Activated CD4-positive, CD25-positive, alpha-beta regulatory T cell treated with anti-CD3 and anti-CD28 coated beads, Interleukin-2, amount 50 U/mL, for 16 hours (primary cell): Measurements from ENCODE around the gene URGCP.
"Not testable (repeated sequence)": the region's sequence is repeated elsewhere in the genome, so short reads cannot be mapped to it uniquely, and the experiment has no call there.

Source experiments
- DNase-seq: peaks from one replicate; pipeline ENCODE4 v3.0.0-alpha.2; 2020; ENCODE audit warnings: low read depth, low spot score

The URGCP gene

DNA sequence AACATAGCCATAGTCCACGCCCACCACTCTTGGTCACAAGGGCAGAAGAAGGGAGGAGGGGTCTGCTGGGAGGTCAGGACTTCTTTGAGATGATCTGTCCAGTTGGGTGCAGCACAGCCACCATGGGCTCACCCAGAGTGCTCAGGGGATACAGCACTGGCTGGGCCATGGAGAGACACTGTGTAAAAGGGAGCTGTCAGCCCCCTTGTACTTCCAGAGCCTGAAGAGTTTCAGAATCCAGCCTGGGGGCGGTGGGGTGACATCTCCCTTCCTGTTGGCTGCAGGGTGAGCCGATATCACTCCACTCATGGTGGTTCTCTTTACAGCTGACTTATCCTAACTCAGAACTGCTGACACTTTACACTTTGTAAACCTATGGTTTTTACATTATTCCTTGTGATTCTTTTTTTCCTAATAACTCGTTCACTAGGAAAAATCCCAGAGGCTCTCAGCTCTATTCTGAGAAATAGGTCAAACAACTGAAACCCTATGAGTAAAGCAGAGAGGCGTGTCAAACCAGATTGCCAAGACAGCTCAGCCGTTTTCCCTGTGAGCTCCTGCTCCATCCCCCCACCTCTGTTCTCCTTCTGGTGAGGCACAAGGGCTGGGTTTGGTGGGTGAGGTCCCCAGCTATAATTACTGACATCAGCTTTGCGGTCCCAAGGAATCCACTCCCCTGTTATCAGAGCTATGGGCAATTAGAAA is 33.8 kb downstream of the URGCP start:
- DNase-seq = no peak

DNA sequence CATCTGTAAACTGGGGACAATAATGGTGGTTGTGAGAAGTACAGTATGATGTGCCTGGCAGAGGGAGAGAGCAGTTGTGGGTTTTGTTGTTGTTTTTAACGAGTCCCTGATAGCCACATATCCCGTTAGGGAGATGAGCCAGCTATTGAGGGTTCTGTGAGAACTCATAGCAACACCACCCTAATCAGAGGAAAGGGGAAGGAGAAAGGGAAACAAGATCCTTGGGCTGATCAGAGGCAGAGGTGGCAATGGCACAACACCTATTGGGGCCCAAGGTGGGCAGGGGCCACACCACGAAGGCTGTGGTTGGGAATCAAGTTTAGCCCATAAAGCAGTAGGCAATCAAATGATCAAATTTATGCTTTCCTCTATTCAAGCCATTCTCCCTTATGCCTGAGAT is 35.3 kb downstream of the URGCP start:
- no peak for DNase-seq

DNA sequence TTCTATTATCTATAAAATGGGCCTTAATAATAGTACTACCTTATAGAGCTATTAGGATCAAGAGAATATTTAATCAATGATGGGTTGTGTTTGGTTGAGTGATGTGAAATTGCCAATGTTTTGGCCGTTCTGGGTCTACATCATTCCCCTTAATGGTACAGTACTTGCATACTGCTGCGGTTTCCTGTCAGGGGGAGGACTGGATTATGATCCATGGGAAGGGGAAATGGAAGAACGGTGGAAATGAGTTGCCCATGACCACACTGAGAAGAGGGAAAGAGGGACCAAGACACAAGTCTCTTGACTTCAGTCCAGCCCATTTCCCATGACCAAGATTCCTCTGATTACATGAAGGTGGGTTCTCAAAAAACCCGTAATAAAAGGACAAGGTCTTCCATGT is 36.1 kb downstream of the URGCP start:
- DNase-seq = no peak

DNA sequence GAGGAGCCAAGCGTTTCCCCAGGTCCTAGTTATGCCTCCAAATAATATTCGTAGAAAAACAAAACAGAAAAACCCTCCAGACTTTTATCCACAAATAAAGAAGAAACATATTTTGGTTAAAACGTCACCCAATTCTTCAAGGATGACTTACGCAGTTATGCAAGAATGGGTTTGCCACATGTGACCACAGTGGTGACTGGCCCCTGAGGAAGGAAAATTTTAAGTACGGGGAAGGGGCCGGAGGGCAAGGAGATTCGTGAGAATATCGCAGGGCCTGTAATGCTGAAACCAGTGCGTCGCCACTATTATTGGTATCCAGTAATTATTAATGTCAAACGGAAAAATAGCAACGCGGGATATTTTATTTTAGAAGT is 36.5 kb downstream of the URGCP start:
- DNase-seq = no peak

DNA sequence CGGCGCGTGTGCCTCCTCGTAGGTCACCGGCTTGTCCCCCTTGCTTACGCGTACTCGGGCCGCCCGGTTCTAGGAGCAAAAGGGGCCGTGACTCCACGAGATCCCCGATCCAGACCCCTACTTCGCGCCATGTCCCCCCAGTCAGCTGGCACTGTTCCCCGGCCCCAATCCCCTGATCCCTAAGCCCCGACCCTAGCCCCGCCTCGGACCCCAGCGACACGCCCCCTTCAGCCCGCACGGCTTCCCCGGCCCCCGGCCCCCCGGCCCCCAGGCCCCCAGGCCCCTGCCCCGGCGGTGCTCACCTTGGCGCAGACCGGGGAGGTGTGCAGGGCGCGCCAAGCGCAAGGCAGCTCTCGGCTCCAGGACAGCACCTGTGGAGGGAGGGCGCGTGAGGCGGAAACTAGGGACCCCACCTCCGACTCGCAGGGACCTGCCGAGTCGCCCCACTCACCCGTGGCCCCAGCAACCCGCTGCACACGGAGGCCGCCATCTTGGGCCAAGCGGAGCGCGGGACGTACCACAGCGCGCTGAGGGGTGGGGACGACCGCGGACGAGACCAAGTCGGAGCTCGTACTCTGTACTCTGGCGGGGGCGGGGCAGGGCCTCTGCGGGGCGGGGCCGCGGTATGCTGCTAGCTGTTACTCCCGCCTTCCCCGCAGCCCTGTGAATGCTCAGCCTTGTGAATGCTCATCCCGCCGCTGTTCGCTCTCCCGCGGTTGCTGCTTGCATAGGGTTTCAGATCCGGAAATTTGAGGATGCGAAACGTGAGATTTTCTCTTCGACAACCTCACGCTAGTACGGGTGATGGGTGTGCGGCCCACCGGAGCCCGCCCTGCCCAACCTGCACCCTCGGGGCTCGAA is 37.2 kb downstream of the URGCP start, which contains the start of gene MRPS24:
Gene MRPS24 (minus strand): TSS at position 512 of the 861 bp plus-strand sequence. CDS start 22 bp downstream, at position 490.
- peak; percentile 87 for DNase-seq

DNA sequence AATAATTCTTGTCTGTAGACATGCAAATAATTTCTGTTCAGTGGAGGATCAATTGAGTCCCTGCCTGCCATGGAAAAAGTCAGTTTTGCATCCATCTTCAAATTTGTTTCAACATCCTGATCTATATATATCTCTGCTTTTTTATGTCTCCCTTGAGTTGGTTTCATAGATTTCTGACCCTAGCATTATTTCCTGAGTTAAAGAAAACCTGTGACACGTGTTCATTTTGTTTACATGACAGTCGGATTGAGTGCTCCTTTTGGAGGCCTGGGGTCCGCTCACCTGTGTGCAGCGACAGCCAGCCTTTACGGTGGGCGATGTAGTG is 37.8 kb downstream of the URGCP start:
- no peak for DNase-seq

DNA sequence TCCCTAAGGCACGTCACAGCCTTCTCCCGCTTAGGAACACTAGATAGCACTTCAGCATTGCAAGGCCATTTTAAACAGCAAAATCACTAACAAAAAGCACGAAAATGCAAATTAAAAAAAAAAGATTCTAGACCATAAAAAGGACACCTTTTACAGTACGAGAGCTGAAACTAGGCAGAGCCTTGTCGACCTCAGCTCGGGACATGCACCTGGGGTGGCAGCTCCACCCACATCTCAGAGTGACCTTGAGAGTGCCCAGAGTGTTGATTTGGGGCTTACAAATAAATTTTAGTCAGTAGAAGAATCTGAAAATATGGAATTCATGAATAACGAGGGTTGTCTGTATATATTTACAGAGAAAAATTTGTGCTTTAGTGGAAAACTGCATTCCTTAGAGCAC is 38.2 kb downstream of the URGCP start:
- no peak for DNase-seq

DNA sequence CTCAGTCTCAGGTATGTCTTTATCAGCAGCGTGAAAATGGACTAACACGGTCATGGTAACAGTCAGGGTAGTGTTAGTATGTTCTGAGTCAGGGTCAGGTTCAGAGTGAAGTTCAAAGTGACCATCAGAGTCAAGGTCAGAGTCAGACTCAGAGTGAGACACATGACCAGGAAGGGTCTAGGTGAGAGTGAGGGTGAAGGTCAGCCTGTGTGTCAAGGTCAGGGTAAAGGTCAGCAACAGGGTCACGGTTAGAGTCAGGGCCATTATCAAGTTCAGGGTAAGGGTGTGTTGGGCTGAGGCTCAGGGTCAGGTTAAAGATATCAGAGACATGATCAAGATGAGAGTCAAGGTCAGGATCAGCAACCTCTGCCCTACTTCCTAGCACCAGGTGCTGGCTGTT is 41.1 kb downstream of the URGCP start:
- no peak for DNase-seq

DNA sequence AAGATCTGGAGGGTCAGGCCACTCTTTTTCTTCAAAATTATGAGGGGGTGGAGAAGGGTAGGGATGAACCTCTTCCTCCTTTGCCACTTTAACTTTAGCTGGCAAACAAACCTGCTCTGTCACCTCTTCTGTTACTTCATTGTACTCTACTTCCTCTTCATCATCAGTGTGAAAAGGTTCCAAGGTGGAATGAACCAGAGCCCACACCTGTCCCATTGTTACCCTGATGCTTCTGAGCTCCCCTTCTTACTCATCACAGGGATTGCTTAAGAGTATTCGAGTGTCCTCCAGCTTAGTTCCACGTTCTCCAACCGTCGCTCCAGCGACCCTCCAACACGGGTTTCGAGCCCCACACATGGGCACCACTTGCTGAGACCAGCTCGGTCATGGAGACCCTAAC is 42.3 kb downstream of the URGCP start:
- no peak for DNase-seq

DNA sequence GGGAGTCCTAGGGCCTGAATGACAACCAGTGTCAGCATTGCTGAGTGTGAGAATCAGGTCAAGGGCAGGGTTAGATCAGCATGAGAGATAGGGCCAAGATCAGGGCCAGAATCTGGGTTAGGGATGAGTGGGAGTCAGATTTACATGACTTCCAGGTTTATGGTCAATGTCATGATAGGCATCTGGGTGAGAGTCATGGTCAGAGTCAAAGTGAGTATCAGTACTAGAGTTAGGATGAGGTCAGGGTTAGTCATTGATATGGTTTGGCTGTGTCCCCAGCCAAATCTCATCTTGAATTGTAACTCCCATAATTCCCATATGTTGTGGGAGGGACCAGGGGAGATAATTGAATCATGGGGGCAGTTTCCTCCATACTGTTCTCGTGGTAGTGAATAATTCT is 49.4 kb downstream of the URGCP start:
- no peak for DNase-seq

DNA sequence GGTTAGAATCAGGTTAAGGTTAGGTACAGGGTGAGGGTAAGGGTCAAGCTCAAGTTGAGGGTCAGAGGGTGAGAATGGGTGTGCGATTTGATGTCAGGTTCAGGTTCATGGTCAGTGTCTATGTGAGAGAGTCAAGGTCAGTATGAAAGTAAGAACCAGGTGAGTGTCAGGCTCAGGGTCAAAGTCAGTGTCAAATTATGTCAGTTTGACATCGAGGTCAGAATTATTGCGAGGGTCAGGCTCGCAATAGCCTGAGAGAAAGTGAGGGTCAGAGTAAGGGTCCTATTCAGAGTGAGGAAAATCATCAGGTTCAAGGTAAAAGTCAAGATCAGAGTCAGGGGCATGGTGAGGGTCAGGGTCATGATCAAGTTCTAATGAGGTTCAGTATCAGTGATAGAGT is 50.1 kb downstream of the URGCP start:
- no peak for DNase-seq

DNA sequence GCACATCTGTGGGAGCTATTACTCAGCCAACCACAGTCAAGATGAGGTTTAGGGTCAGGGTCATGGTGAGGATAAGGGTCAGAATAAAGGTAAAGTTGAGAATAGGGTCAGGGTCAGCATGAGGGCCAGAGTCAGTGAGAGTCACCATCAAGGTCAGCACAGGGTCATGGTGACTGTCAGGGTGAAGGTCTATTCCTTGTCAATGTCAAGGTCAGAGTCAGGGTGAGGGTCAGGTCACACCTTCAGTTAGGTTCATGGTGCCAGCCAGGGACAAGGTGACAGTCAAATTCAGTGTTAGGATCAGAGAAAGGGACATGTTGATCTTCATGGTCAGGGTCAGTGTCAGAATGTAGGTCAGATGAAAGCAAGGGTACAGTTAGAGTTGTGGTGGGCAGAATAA is 51.2 kb downstream of the URGCP start:
- no peak for DNase-seq

DNA sequence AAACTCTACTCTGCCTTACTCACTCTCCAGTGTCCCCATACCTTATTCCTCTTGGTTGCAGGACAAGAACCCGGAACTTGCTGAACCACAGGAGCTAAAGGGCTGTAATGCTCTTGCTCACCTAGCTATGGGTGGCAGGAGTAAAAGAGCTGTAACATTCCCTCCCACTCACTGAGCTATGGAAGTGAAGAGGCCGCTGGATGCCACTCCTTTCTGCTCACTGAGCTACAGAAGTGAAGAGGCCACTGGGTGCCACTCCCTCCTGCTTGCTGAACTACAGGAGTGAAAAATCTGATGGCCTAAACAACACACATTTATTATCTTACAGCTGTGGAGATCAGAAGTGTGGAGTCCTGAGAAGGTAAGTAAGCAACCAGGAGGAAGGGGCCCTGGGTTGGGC is 54.6 kb downstream of the URGCP start:
- no peak for DNase-seq

DNA sequence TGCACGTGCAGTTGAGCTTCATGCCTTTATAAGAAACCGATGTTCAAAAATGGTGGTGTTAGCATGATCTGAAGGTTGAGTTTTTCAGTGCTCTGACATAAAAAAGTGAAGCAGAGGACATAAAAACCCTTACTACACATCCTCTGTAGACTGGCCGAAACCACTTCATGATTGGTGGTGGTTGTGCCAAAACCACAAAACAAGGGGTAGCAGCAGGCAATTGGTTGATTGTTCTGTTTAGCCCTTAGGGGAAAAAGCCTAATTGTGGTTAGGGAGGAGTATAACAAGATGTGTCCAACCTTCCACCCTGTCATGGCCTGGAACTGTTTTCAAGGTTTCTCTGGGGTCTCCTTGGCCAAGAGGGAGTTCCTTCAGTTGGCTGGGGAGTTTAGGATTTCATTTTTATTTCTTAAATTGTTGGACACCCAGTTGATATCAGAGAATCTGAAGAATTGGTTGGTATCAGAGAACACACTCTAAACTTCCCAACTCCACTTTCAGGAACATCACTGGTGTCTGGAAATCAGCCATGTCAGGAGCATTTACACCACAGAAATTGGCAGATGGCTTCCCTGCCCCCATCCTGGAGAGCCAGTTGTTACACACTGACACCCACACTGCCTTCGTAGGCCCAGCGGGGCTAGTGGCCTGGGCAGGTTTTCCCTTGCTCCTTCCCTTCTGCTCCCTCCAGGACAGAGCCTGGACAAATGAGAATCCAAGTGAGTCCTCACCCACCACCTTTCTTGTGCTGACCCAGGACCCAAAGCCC is 55.9 kb downstream of the URGCP start:
- DNase-seq = no peak

DNA sequence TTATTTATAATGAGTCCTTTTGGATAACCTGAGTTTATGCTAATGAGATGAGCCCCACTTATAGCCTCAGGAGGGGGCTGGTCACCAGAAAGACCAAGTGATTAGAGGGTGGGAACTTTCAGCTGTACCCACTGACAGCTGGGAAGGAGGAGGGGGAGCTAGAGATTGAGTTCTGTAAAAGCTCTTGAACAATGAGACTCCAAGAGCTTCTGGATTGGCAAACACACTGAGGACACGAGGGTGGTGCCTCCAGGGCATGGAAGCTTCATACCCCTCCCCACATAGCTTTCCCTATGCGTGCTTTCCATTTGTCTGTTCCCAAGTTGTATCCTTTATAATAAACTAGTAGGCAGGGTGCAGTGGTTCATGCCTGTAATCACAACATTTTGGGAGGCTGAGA is 57.3 kb downstream of the URGCP start:
- DNase-seq = no peak

DNA sequence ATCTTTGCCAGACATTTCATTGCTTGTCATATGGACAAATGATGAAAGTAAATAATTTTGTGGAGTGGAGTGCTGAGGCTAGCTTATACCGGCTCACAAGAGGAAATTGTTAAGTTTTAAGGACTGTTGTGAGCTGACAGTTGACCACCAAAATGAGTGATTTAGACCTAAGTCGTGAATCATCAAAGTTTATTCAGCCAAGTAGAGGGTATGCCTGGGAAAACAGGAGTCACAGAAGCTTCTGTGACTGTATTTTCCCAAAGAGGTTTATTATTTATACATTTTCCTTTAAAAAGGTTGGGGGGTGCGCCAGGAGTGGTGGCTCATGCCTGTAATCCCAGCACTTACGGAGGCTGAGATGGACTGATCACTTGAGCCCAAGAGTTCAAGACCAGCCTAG is 58.9 kb downstream of the URGCP start:
- no peak for DNase-seq

DNA sequence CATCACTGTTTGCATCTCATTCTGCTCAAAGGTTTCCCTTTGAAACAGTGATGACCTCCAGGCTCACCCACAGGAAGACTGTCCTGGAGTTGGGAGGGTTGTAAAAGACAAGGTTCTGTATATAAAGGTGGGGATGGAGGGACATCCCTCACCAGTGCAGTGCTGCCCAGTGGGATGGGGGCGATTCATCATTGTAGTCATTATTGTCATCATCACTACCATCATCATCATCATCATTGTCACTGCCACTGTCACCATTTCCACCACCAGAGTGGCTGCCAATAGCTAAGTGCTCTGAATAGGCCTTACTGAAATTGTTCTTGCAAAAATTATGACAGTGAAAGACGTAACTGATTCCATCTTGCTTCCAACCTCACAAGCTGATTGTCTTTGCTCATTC is 61.7 kb downstream of the URGCP start:
- no peak for DNase-seq

DNA sequence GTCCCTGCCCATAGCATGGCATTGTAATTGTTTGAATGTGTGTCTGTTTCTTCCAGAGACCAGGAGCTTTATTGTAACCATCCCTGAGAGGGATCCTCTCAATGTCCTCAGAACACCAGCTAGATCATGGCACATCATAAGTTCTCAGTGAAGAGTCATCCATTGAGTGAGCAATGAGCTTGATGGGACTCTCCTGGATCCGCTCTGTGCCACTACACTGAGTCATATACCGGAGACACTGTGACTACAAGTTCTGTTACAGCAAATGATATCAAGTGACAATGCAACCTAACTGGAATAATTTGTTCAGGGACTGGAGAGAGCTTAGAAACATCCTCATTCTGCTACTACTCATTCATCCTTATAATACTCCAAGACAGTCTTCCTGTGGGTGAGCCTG is 62.1 kb downstream of the URGCP start:
- no peak for DNase-seq

DNA sequence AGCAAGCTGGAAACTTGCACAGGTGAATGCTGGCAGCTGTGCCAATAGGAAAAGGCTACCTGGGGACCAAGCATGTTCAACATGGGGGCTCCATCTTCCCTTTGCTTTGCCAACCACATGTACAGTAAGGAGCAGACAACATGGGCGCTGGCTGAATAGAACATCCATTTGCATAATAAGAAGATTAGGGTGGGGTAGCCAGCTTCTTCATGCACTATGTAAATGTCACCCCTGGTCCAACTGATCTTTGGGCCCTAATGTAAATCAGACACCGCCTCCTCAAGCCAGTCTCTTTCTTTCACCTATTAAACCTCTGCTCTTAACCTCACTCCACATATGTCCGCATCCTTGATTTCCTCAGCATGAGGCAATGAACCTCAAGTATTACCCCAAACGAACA is 63.1 kb downstream of the URGCP start:
- no peak for DNase-seq

DNA sequence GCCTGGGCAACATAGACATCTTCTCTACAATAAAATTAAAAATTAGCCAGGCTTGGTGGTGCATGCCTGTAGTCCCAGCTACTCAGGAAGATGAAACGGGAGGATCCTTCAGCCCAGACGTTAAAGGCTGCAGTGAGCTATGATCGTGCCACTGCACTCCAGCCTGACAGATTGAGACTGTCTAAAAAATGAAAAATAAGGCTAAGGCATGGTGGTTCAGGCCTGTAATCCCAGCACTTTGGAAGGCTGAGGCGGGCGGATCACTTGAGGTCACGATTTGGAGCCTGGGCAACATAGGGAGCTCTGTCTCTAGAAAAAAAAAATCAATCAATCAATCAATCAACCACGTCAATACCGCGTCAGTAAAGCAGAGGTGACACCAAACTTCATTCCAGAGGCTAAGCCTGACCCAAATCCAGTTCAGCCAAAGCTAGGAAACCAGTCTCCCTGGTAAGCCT is 68.2 kb downstream of the URGCP start:
- no peak for DNase-seq

DNA sequence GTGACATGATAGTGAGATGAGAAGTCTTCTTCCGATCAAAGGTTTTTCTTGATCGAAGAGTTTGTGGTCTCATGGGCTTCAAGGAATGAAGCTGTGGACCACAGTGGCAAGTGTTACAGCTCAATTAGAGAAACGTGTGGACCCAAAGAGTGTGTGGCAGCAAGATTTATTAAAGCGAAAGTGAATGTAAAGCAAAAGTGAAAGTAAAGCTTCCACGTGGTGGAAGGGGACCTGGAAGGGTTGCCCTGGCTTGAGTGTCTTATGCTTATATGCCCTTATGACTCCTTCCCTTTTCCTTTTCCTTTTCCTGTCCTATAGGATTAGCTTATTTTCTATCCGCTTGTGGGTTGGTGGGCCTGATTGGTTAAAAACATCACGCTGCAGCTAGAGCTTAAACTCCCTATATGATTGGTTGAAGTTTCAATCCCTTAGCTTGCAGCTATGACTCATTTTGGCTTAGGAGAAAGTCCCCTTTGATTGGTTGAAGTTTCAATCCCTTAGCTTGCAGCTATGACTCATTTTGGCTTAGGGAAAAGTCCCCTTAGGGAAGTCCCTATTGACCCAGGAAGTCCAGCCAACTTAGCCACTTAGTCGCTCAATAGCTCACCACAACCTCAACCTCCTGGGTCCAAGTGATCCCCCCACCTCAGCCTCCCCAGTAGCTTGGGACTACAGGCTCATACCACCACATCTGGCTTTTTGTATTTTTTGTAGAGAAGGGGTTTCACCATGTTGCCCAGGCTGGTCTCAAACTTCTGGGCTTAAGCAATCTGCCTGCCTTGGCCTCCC is 71.7 kb downstream of the URGCP start:
- peak; percentile 3 for DNase-seq

DNA sequence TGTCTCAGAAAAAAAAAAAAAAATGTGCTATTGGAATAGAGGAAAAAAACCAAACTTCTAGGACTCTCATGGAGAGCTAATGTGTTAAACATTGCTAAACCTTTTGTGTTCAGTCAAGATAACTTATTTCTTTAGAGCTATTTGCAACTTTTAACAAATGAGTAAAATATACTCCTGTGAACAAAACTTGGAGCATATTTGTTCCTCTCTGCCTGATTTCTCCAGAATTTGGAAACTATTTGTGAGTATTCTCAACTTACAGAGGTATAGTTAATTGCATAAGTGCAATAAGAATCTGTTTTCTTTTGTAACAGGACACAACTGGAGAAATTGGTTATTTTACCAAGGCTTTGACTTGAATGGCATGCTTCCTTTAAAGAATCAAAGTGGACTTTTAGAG is 75.5 kb downstream of the URGCP start:
- DNase-seq = not testable (repeated sequence)
